PC-9 (cell line): ENCODE results near the gene LIMD2. TPM values are rescaled to one million over a fixed set of nuclear protein-coding genes. Genes with fewer than 3 reads are reported as not detected.

Experiments
- BruUV-seq: library from RNA; stranded (reverse); fragments of 400-500 nt; replicated peaks from 2 replicates; lab custom pipeline; 2021; lab: Mats Ljungman, UMichigan
- CTCF ChIA-PET: fragments of 300-600 bp; sonication (Branson Sonifier 250); formaldehyde crosslinking; loops from one replicate; lab custom pipeline; 2022; ENCODE audit warnings: antibody characterized with exemption; lab: Charles Lee
- POLR2A ChIA-PET: fragments of 300-600 bp; sonication (Branson Sonifier 250); formaldehyde crosslinking; loops from one replicate; lab custom pipeline; 2022; ENCODE audit warnings: antibody characterized with exemption; ENCODE audit not compliant: unreplicated experiment; lab: Charles Lee
- DNase-seq, 2 experiments: peaks; one replicate each; pipeline versions ENCODE4 v3.0.0 to v3.0.0-alpha.2; 2015 to 2022; ENCODE audit warnings: mixed read lengths in 1 of 2
- H2AFZ ChIP-seq: fragments of 200-600 bp; sonication (generic); 2 replicates; pipeline ENCODE4 v1.8.1; 2017; ENCODE audit warnings: antibody characterized with exemption
- H3F3A ChIP-seq: fragments of 200-600 bp; sonication (generic); 2 replicates; pipeline ENCODE4 v1.8.1; 2017; ENCODE audit warnings: antibody characterized with exemption, mild to moderate bottlenecking, low read depth; ENCODE audit not compliant: insufficient read depth
- H3K27ac ChIP-seq: fragments of 200-600 bp; sonication (generic); 2 replicates; pipeline ENCODE4 v1.6.1; 2016; ENCODE audit warnings: mixed run types
- H3K27me3 ChIP-seq: fragments of 200-600 bp; sonication (generic); 2 replicates; pipeline ENCODE4 v1.6.1; 2016; ENCODE audit warnings: low read depth, mixed run types; ENCODE audit not compliant: insufficient read depth
- H3K36me3 ChIP-seq: fragments of 200-600 bp; sonication (generic); 2 replicates; pipeline ENCODE4 v1.6.1; 2016; ENCODE audit warnings: low read depth, mixed run types
- H3K4me1 ChIP-seq: fragments of 200-600 bp; sonication (generic); replicated peaks from 2 replicates; pipeline ENCODE4 v1.6.1; 2016; ENCODE audit warnings: mixed run types; ENCODE audit not compliant: insufficient read depth
- H3K4me2 ChIP-seq: fragments of 200-600 bp; sonication (generic); 2 replicates; pipeline ENCODE4 v1.6.1; 2017; ENCODE audit warnings: mixed run types
- H3K4me3 ChIP-seq: fragments of 200-600 bp; sonication (generic); 2 replicates; pipeline ENCODE4 v1.6.1; 2016; ENCODE audit warnings: mixed run types
- H3K79me2 ChIP-seq: fragments of 200-600 bp; sonication (generic); 2 replicates; pipeline ENCODE4 v1.6.1; 2017; ENCODE audit warnings: low read depth, mixed run types
- H3K9me2 ChIP-seq: fragments of 200-600 bp; sonication (generic); 2 replicates; pipeline ENCODE4 v1.8.1; 2017; ENCODE audit warnings: mild to moderate bottlenecking; ENCODE audit not compliant: insufficient read depth
- H3K9me3 ChIP-seq: fragments of 200-600 bp; sonication (generic); 2 replicates; pipeline ENCODE4 v1.8.1; 2016; ENCODE audit warnings: low read depth; ENCODE audit not compliant: insufficient read depth
- H4K20me1 ChIP-seq: fragments of 200-600 bp; sonication (generic); 2 replicates; pipeline ENCODE4 v1.8.1; 2017; ENCODE audit not compliant: insufficient read depth
- CTCF ChIP-seq: fragments of 200-600 bp; sonication (generic); conservative IDR thresholded peaks from 2 replicates; pipeline ENCODE4 v1.6.1; 2017; ENCODE audit warnings: mixed run types, antibody characterized with exemption, mild to moderate bottlenecking, moderate library complexity
- EZH2 ChIP-seq: fragments of 200-600 bp; sonication (generic); IDR thresholded peaks from 2 replicates; pipeline ENCODE4 v1.8.0; 2017; ENCODE audit warnings: antibody characterized with exemption, low read depth
- intact Hi-C: fragments of 100-400 bp; cut with micrococcal nuclease; formaldehyde crosslinking; loops from one replicate; pipeline ENCODE4 v1.10.0; 2022; ENCODE audit not compliant: unreplicated experiment
- total RNA-seq: library from RNA; stranded (reverse); gene quantifications from 2 replicates; pipeline ENCODE4 v1.2.3, GENCODE V29; 2021

The LIMD2 gene
- total RNA-seq, 1 experiment from 2014 or later, result 1.6 TPM

GRCh38 chr17:63646488-63646806 is 53.5 kb downstream of the LIMD2 start:
- intact Hi-C loops, result no loop called here
- CTCF ChIA-PET, result no interaction called here

More at GRCh38 chr17:63646488-63646806, 53.5 kb downstream of the LIMD2 start:
- H3K9me3 ChIP-seq, result no peaks in the 10 kb centered on the region
- peaks cover 18% of the 10 kb centered on the region for H3K4me1 ChIP-seq
- H3K27me3 ChIP-seq, result no peaks in the 10 kb centered on the region
- POLR2A ChIA-PET, result interaction anchor here (0.6 kb wide), 1 partner anchor 133 kb away, joined by 5 read pairs; no protein-coding TSS in a partner anchor
- H4K20me1 ChIP-seq, result no peaks in the 10 kb centered on the region
- BruUV-seq, result no TSS peak
- H2AFZ ChIP-seq, result no peak overlapping the region
- no peaks in the 10 kb centered on the region for H3K36me3 ChIP-seq
- no peaks in the 10 kb centered on the region for H3K9me2 ChIP-seq
- H3F3A ChIP-seq, result peaks cover 7% of the 10 kb centered on the region; the same call in 1 of the 2 replicates
- TF ChIP-seq CTCF, result no peak
- TF ChIP-seq EZH2, result no peak
- no peak overlapping the region for H3K4me2 ChIP-seq
- H3K79me2 ChIP-seq, result no peaks in the 10 kb centered on the region
- DNase-seq, result no peak
- H3K4me3 ChIP-seq, result no peak overlapping the region
- no peak overlapping the region for H3K27ac ChIP-seq

Other genes with a start within 250 kb of the LIMD2 start
- gene ACE, start 223.1 kb downstream of the LIMD2 start, total RNA-seq, result 0.76 and 1.4 TPM in 2 replicates
- gene KCNH6, start 176.8 kb downstream of the LIMD2 start, total RNA-seq, result not detected in 2 replicates
- 62.2 and 78.9 TPM in 2 replicates for gene DCAF7, start 149.6 kb downstream of the LIMD2 start, total RNA-seq
- 25.0 and 27.1 TPM in 2 replicates for gene TACO1, start 99.2 kb downstream of the LIMD2 start, total RNA-seq
- gene MAP3K3, start 77.7 kb downstream of the LIMD2 start, total RNA-seq, result 12.9 and 14.1 TPM in 2 replicates
- 28.8 and 30.6 TPM in 2 replicates for gene STRADA, start 41.7 kb upstream of the LIMD2 start, total RNA-seq
- 64.0 and 89.3 TPM in 2 replicates for gene CCDC47, start 73.5 kb upstream of the LIMD2 start, total RNA-seq
- gene DDX42, start 74.0 kb upstream of the LIMD2 start, total RNA-seq, result 107 and 130 TPM in 2 replicates
- gene PSMC5, start 127.3 kb upstream of the LIMD2 start, total RNA-seq, result 128 and 150 TPM in 2 replicates
- 36.9 and 44.0 TPM in 2 replicates for gene FTSJ3, start 127.5 kb upstream of the LIMD2 start, total RNA-seq
- gene SMARCD2, start 142.6 kb upstream of the LIMD2 start, total RNA-seq, result 73.6 and 98.7 TPM in 2 replicates
- not detected in 2 replicates for gene CSH2, start 173.6 kb upstream of the LIMD2 start, total RNA-seq
- gene GH2, start 181.8 kb upstream of the LIMD2 start, total RNA-seq, result not detected in 2 replicates
- not detected in 2 replicates for gene CSH1, start 196.4 kb upstream of the LIMD2 start, total RNA-seq
- gene CSHL1, start 211.1 kb upstream of the LIMD2 start, total RNA-seq, result not detected in 2 replicates
- gene GH1, start 218.7 kb upstream of the LIMD2 start, total RNA-seq, result not detected in 2 replicates
- gene CD79B, start 232.2 kb upstream of the LIMD2 start, total RNA-seq, result not detected in 2 replicates